SK-N-MC (cell line): ENCODE measurements around the gene PRKCZ.

ENCODE experiments used
- EZH2 ChIP-seq: fragments of 200-600 bp; sonication (generic); IDR thresholded peaks from one replicate; pipeline ENCODE4 v1.6.1; 2017; ENCODE audit warnings: antibody characterized with exemption
- FOXP2 ChIP-seq: optimal IDR thresholded peaks from 2 replicates; pipeline ENCODE3; 2011; ENCODE audit warnings: mild to moderate bottlenecking, moderate library complexity; ENCODE audit not compliant: insufficient read depth; ENCODE audit errors: extremely low read length, control extremely low read depth
- POLR2AphosphoS5 ChIP-seq: IDR thresholded peaks from 2 replicates; pipeline ENCODE4 v1.6.1; 2012; ENCODE audit warnings: mild to moderate bottlenecking, low read depth, low read length, borderline replicate concordance

- TF ChIP-seq POLR2AphosphoS5 (no peak), EZH2 (no peak), FOXP2 (no peak)
Observed at GRCh38 chr1:2158272-2158671, 108.1 kb downstream of the PRKCZ start.
